Measurements from ENCODE around the gene MCF2L. TPM values are rescaled to one million over a fixed set of nuclear protein-coding genes. Genes with fewer than 3 reads are reported as not detected.
A peak's percentile ranks its signal among the peaks of the same experiment; 100 is the strongest.

The MCF2L gene
- total RNA-seq, 1 donor from 2014 or later: 83.0 TPM

DNA sequence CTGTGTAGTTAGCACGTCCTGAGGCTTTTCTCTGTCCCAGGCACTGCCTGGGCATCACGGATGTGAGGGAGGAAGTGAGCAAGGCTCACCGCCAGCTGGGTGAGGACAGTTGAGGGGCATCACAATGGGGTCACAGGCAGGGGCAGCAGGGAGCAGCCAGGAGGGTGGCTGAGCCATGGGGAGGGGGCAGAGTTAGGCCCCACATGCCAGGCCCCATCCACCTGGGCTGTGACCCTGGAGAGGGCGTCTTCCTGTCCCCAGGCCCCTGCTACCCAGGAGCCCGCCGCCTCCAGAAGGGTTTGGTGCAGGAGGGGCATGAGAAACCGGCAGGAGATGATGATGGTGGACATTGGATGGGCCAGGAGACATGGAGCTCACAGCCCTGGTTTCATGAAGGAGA is 79.8 kb downstream of the MCF2L start:
- Mint-ChIP-seq H3K27ac (ENCODE audit: unreplicated experiment) (no peak overlapping the region), H3K9me3 (ENCODE audit: unreplicated experiment) (no peaks in the 10 kb centered on the region), H3K4me1 (ENCODE audit: low read depth, unreplicated experiment) (peaks cover 22% of the 10 kb centered on the region), H3K36me3 (ENCODE audit: unreplicated experiment) (no peaks in the 10 kb centered on the region), H3K4me3 (ENCODE audit: unreplicated experiment) (no peak overlapping the region), H3K27me3 (ENCODE audit: unreplicated experiment) (peaks cover 5% of the 10 kb centered on the region)
- peak; percentile 10 for DNase-seq
- TF ChIP-seq, protein P1, sequence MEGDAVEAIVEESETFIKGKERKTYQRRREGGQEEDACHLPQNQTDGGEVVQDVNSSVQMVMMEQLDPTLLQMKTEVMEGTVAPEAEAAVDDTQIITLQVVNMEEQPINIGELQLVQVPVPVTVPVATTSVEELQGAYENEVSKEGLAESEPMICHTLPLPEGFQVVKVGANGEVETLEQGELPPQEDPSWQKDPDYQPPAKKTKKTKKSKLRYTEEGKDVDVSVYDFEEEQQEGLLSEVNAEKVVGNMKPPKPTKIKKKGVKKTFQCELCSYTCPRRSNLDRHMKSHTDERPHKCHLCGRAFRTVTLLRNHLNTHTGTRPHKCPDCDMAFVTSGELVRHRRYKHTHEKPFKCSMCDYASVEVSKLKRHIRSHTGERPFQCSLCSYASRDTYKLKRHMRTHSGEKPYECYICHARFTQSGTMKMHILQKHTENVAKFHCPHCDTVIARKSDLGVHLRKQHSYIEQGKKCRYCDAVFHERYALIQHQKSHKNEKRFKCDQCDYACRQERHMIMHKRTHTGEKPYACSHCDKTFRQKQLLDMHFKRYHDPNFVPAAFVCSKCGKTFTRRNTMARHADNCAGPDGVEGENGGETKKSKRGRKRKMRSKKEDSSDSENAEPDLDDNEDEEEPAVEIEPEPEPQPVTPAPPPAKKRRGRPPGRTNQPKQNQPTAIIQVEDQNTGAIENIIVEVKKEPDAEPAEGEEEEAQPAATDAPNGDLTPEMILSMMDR (IDR thresholded peaks at IDR 0.05; ENCODE audit: partially characterized antibody, unreplicated experiment): no peak

DNA sequence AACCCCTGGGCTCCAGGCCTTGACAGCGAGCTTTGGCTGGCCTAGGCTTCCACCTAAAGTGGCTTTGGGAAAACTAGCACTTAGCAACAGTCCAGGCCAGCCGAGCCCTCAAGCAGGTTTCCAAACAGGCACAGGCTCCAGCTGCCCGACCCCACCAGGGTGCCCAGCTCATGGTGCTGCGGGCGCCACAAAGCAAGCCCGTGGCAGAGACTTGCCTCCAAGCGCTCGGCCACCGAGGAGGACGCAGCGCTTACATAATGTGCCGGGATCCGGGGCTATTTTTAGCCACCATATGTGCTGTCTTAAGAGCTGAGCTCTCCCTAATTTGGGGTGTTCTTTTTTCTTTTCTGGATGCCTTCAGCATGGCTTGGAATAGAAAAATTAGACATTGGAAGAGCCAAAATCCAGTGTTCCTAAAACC is 80.5 kb downstream of the MCF2L start:
- Mint-ChIP-seq H3K27me3 (ENCODE audit: unreplicated experiment) (peaks cover 5% of the 10 kb centered on the region), H3K36me3 (ENCODE audit: unreplicated experiment) (no peaks in the 10 kb centered on the region), H3K9me3 (ENCODE audit: unreplicated experiment) (no peaks in the 10 kb centered on the region), H3K4me1 (ENCODE audit: low read depth, unreplicated experiment) (peaks cover 22% of the 10 kb centered on the region), H3K27ac (ENCODE audit: unreplicated experiment) (peak overlapping the region; percentile 67), H3K4me3 (ENCODE audit: unreplicated experiment) (peak overlapping the region; percentile 23)
- TF ChIP-seq, protein P1 (IDR thresholded peaks at IDR 0.05; ENCODE audit: partially characterized antibody, unreplicated experiment): no peak
- DNase-seq: peak; percentile 16

DNA sequence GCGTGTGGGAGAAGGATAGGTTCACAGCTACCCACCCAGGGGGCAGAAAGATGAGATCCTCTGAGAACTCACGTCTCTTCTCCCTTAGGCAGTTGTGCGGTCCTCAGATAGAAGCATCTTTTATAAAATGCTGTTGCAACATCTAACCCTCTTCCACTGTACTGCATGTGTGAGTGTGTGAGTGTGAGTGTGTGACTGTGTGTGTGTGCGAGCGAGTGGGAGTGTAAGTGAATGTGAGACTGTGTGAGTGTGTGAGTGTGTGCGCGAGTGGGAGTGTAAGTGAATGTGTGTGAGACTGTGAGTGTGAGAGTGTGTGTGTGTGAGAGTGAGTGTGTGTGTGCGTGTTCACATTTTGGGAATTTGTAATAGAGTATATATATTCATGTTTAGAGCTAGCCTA is 81.0 kb downstream of the MCF2L start:
- peak overlapping the region; percentile 67 for H3K27ac Mint-ChIP-seq (ENCODE audit: unreplicated experiment)
- TF ChIP-seq, protein P1 (IDR thresholded peaks at IDR 0.05; ENCODE audit: partially characterized antibody, unreplicated experiment): no peak
- peaks cover 5% of the 10 kb centered on the region for H3K27me3 Mint-ChIP-seq (ENCODE audit: unreplicated experiment)
- DNase-seq: peak; percentile 7
- H3K4me3 Mint-ChIP-seq (ENCODE audit: unreplicated experiment): peak overlapping the region; percentile 23
- H3K36me3 Mint-ChIP-seq (ENCODE audit: unreplicated experiment): no peaks in the 10 kb centered on the region
- H3K9me3 Mint-ChIP-seq (ENCODE audit: unreplicated experiment): no peaks in the 10 kb centered on the region
- peaks cover 22% of the 10 kb centered on the region for H3K4me1 Mint-ChIP-seq (ENCODE audit: low read depth, unreplicated experiment)

DNA sequence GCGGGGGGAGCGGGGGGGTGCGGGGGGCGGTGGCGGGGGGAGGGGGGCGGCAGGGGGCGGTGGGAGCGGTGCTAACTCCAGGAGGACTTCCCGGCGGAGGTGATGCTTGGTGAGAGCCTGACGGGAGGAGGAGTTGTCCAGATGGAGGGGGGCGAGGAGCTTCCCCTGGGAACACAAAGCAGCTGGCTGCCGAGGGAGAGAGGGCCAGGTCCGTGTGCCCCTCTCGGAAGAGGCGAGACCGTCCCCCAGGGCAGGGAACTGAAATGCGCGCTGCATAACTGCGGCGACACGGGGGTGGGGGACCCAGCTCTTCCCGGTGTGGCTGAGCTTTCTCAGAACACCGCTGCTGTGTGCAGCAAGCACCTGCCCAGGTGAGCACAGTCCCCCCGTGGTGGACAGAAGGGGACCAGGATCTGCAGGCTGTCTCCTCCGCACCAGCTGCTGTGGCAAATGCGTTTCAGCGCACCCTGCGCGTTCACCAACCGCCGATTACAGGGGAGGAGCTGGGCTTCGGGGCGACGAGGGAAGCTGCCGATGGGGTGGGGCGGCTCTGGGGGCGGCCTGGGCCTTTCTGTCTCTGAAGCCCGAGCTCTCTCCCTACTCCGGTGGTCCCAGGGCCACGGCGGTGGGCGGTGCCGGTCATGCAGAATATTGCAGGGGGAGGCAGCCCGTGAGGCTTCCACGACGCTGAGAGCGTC is 81.9 kb downstream of the MCF2L start:
- Mint-ChIP-seq H3K4me1 (ENCODE audit: low read depth, unreplicated experiment) (peaks cover 17% of the 10 kb centered on the region), H3K4me3 (ENCODE audit: unreplicated experiment) (no peak overlapping the region), H3K9me3 (ENCODE audit: unreplicated experiment) (no peaks in the 10 kb centered on the region), H3K27ac (ENCODE audit: unreplicated experiment) (no peak overlapping the region), H3K27me3 (ENCODE audit: unreplicated experiment) (peaks cover 8% of the 10 kb centered on the region), H3K36me3 (ENCODE audit: unreplicated experiment) (no peaks in the 10 kb centered on the region)
- DNase-seq: peak; percentile 49
- TF ChIP-seq, protein P1 (IDR thresholded peaks at IDR 0.05; ENCODE audit: partially characterized antibody, unreplicated experiment): no peak

DNA sequence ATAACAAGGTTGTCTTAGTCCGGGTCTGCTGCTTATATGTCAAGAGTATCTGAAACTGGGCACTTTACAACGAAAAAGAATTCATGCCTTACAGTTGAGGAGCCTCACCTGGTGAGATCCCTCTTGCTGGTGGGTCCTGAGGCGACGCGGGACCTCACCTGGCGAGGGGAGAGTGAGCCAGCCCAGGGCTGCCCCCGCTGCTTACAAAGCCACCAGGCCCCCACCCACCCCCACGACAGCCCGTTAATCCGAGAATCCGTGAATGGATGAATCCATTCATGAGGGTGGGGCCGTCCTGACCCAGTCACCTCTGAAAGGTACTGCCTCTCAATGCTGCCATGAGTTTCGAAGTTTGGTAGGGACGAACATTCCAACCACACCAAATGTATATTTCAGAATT is 82.6 kb downstream of the MCF2L start:
- TF ChIP-seq, protein P1 (IDR thresholded peaks at IDR 0.05; ENCODE audit: partially characterized antibody, unreplicated experiment): no peak
- Mint-ChIP-seq H3K27ac (ENCODE audit: unreplicated experiment) (peak overlapping the region; percentile 43), H3K27me3 (ENCODE audit: unreplicated experiment) (peaks cover 8% of the 10 kb centered on the region), H3K4me1 (ENCODE audit: low read depth, unreplicated experiment) (peaks cover 17% of the 10 kb centered on the region), H3K4me3 (ENCODE audit: unreplicated experiment) (no peak overlapping the region), H3K9me3 (ENCODE audit: unreplicated experiment) (no peaks in the 10 kb centered on the region), H3K36me3 (ENCODE audit: unreplicated experiment) (no peaks in the 10 kb centered on the region)
- peak; percentile 7 for DNase-seq
